HepG2 (cell line): ENCODE data around the gene TEAD4. TPM values are rescaled to one million over a fixed set of nuclear protein-coding genes. Genes with fewer than 3 reads are reported as not detected.
A peak's percentile ranks its signal among the peaks of the same experiment; 100 is the strongest.

Experiments
- ARNTL ChIP-seq: sonication (generic); formaldehyde crosslinking; IDR thresholded peaks from 2 replicates; pipeline ENCODE4 v1.4.0; 2020; ENCODE audit warnings: mild to moderate bottlenecking, missing genetic modification reagents
- BCL3 ChIP-seq: sonication (generic); formaldehyde crosslinking; IDR thresholded peaks from 2 replicates; pipeline ENCODE4 v1.5.1; 2020; ENCODE audit warnings: mild to moderate bottlenecking, missing genetic modification reagents, moderate library complexity
- BCL6 ChIP-seq: IDR thresholded peaks from 2 replicates; pipeline ENCODE4 v1.6.1; 2016; ENCODE audit warnings: missing genetic modification reagents, missing compliant biosample characterization
- CREB1 ChIP-seq, 2 experiments: fragments of 450-650 bp in 1 of 2; IDR thresholded peaks; 2 replicates each; pipeline ENCODE4 v1.6.1; 2016 to 2017; ENCODE audit warnings: control low read depth in 1 of 2, mild to moderate bottlenecking in 1 of 2, missing compliant biosample characterization in 1 of 2, missing genetic modification characterization in 1 of 2
- FOXA3 ChIP-seq: IDR thresholded peaks from 2 replicates; pipeline ENCODE4 v1.6.1; 2016; ENCODE audit warnings: missing genetic modification reagents, missing compliant biosample characterization
- GABPB1 ChIP-seq: IDR thresholded peaks from 2 replicates; pipeline ENCODE4 v1.6.1; 2016; ENCODE audit warnings: mild to moderate bottlenecking, missing genetic modification reagents, moderate library complexity, missing compliant biosample characterization
- GATAD2A ChIP-seq: IDR thresholded peaks from 2 replicates; pipeline ENCODE4 v1.6.1; 2016
- HNF1B ChIP-seq: sonication (generic); formaldehyde crosslinking; IDR thresholded peaks from 2 replicates; pipeline ENCODE4 v1.5.1; 2020; ENCODE audit warnings: mild to moderate bottlenecking, moderate library complexity, missing genetic modification reagents
- MAF1 ChIP-seq: sonication (generic); formaldehyde crosslinking; IDR thresholded peaks from 2 replicates; pipeline ENCODE4 v1.5.0; 2020; ENCODE audit warnings: missing genetic modification reagents, borderline replicate concordance
- MAX ChIP-seq: IDR thresholded peaks from 2 replicates; pipeline ENCODE4 v1.6.1; 2012; ENCODE audit warnings: inconsistent platforms
- PAXIP1 ChIP-seq: sonication (generic); formaldehyde crosslinking; conservative IDR thresholded peaks from 2 replicates; pipeline ENCODE4 v1.4.0; 2020; ENCODE audit warnings: mild to moderate bottlenecking, missing genetic modification reagents, moderate library complexity
- ZBTB33 ChIP-seq: sonication (generic); formaldehyde crosslinking; IDR thresholded peaks from 2 replicates; pipeline ENCODE4 v1.4.0; 2020; ENCODE audit warnings: missing genetic modification reagents
- ZNF614 ChIP-seq: IDR thresholded peaks from 2 replicates; pipeline ENCODE4 v1.6.1; 2018; ENCODE audit warnings: missing biosample characterization, missing genetic modification reagents, inconsistent platforms, borderline replicate concordance
- ZNF788 ChIP-seq: sonication (generic); formaldehyde crosslinking; IDR thresholded peaks from 2 replicates; pipeline ENCODE4 v1.5.0; 2020; ENCODE audit warnings: mild to moderate bottlenecking, missing genetic modification reagents, borderline replicate concordance
- ZNF83 ChIP-seq: sonication (generic); formaldehyde crosslinking; IDR thresholded peaks from 2 replicates; pipeline ENCODE4 v1.4.0; 2020; ENCODE audit warnings: missing genetic modification reagents, mild to moderate bottlenecking, borderline replicate concordance
- ZSCAN12 ChIP-seq: sonication (generic); formaldehyde crosslinking; IDR thresholded peaks from 2 replicates; pipeline ENCODE4 v1.9.0; 2021; ENCODE audit warnings: mild to moderate bottlenecking, missing genetic modification reagents
- ZSCAN9 ChIP-seq: IDR thresholded peaks from 2 replicates; pipeline ENCODE4 v1.6.1; 2016; ENCODE audit warnings: borderline replicate concordance
- polyA plus RNA-seq, 8 experiments: library from polyadenylated mRNA; depleted of rRNA in 3 of 8; stranded (reverse) in 7 of 8; unstranded in 1 of 8; fragments of >200 nt; fragmentation: Illumina TruSeq in 4 of 8; extraction: Trizol in 4 of 8; gene quantifications; 2 replicates each; pipeline versions ENCODE4 v1.2.1 to v1.2.3, GENCODE V29; 2011 to 2016; ENCODE audit warnings: low read depth in 4 of 8, missing spikeins in 1 of 8, mixed read lengths in 1 of 8; ENCODE audit not compliant: insufficient read depth in 1 of 8
- total RNA-seq, 5 experiments: library from RNA; depleted of rRNA; stranded (reverse); fragments of >200 nt; fragmentation: Illumina TruSeq; extraction: Trizol; gene quantifications; 2 replicates each; pipeline ENCODE4 v1.2.3, GENCODE V29; 2016; ENCODE audit warnings: low read depth in 1 of 5
- TF ChIP-seq, protein P1 (sequence below): sonication (generic); formaldehyde crosslinking; IDR thresholded peaks from 2 replicates; pipeline ENCODE4 v1.4.0; 2020; ENCODE audit warnings: missing genetic modification reagents

TEAD4 gene
- total and polyA plus RNA-seq, 2 of the 13 experiments (the other 11 are each of a cell fraction or from before 2014, with no cell fraction given): 45.0 to 69.4 TPM

GRCh38 chr12:3085341-3086139 lies 126.3 kb downstream of the TEAD4 start (continued):
- TF ChIP-seq GABPB1 (CRISPR knock-in tag) (peak; percentile 47), ZSCAN12 (no peak), ZNF83 (CRISPR knock-in tag) (no peak), ZSCAN9 (CRISPR knock-in tag) (0 out of 2 replicates have a peak, but pooled peaks have one; percentile 42), PAXIP1 (CRISPR knock-in tag) (peak; percentile 80), HNF1B (CRISPR knock-in tag) (peak; percentile 98), BCL6 (peak; percentile 23; the same call in 1 of the 2 replicates), MAX (peak; percentile 6; the same call in 1 of the 2 replicates), ZNF614 (CRISPR knock-in tag) (0 out of 2 replicates have a peak, but pooled peaks have one; percentile 53), ZNF788 (CRISPR knock-in tag) (peak; percentile 31; the same call in 1 of the 2 replicates), GATAD2A (peak; percentile 45), FOXA3 (peak; percentile 41; the same call in 1 of the 2 replicates), MAF1 (CRISPR knock-in tag) (no peak), ZBTB33 (CRISPR knock-in tag) (no peak), CREB1 (IDR thresholded peaks at IDR 0.05) (peak; percentile 82), CREB1 (CRISPR knock-in tag; IDR thresholded peaks at IDR 0.05) (no peak), BCL3 (CRISPR knock-in tag) (no peak), ARNTL (CRISPR knock-in tag) (no peak)
- TF ChIP-seq, protein P1, sequence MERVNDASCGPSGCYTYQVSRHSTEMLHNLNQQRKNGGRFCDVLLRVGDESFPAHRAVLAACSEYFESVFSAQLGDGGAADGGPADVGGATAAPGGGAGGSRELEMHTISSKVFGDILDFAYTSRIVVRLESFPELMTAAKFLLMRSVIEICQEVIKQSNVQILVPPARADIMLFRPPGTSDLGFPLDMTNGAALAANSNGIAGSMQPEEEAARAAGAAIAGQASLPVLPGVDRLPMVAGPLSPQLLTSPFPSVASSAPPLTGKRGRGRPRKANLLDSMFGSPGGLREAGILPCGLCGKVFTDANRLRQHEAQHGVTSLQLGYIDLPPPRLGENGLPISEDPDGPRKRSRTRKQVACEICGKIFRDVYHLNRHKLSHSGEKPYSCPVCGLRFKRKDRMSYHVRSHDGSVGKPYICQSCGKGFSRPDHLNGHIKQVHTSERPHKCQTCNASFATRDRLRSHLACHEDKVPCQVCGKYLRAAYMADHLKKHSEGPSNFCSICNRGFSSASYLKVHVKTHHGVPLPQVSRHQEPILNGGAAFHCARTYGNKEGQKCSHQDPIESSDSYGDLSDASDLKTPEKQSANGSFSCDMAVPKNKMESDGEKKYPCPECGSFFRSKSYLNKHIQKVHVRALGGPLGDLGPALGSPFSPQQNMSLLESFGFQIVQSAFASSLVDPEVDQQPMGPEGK (CRISPR knock-in tag): peak; percentile 76; the same call in 1 of the 2 replicates
